NCI-H2029 treated with DMSO at 0.1 percent for 48 hours (cell line): ENCODE results near the gene BCORL1.

Experiments
- DNase-seq: peaks from one replicate; lab custom pipeline; 2025; lab: John Stamatoyannopoulos, UW

Gene BCORL1

GRCh38 chrX:130095249-130096030 is 113.0 kb downstream of the BCORL1 start:
- no peak for DNase-seq

DNA sequence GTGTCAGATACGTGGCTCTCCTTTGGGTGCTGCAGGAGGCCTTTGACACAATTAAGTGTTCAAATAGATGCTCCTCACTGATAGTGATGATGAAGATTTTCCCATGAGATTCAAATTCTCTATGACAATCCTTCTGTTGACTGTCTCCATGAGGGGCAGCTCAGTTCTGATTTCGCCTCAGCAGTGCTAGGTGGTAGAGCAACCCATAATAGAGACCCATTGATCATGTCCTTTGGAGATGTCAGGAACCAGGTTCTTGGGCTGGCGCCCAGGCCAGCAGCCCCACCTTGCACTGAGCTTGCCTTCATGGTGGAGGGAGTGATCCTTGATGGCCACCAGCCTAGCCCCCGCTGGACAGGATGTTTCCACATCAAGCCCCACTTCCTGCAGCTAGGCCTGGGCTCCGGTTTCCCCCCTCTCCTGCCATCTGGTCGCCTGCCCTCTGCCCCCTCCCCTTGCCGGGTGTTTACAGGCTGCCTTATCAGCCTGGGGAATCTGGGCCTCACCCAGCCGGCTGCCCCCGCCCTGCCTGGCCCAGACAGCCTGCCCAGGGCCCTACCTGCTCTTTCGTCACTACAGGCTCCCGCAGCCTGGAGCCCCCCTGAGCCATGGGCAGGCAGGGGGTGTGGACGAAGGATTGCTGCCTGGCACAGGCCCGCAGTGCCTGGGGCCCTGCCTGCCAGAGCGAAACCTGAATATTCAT is 115.2 kb downstream of the BCORL1 start:
- DNase-seq: no peak

GRCh38 chrX:130098210-130098552 is 115.7 kb downstream of the BCORL1 start:
- DNase-seq: no peak

DNA sequence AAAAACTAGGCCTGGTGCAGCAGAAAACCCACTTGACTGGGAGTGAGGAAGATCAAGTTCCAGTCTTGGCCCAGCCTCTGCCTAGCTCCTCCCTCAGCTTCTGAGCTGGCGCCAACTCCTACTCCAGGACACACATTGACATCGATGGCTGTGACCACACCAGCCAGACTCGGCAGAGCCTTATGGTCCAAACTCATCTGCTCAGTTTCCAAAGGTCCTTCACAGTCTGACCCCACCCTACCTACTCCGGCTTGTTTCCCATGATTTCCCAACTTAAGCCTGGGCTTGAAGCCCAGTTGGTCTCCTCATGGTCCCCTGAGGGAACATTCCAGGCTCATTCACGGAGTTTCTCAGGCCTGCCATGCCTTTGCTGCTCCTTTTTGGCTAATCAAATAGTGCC is 117.7 kb downstream of the BCORL1 start:
- peak; percentile 11 for DNase-seq

- no peak for DNase-seq
Measured at GRCh38 chrX:130103605-130104004, 121.2 kb downstream of the BCORL1 start.

GRCh38 chrX:130105244-130105643 is 122.8 kb downstream of the BCORL1 start:
- no peak for DNase-seq

DNA sequence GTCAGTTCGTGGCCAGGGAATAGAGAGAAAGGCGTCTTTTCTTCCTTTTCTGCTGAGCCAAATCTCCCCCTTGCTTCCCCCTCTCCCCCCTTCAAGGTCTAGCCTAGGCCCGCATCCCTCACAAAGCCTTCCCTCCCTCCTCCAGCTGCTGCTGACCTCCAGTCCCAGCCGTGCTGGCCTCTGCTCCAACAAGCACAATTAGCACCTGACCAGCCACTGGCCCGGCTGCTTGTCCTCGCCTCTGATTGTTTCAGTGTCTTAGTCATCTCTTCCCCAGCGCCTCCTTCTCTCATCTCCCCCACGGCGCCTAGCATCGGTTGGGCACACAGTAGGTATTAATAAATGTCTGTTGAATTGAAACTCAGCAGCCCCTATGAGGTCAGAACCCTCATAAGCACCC is 123.6 kb downstream of the BCORL1 start:
- DNase-seq: no peak
